ENCODE results near the gene DUSP5.

DNA sequence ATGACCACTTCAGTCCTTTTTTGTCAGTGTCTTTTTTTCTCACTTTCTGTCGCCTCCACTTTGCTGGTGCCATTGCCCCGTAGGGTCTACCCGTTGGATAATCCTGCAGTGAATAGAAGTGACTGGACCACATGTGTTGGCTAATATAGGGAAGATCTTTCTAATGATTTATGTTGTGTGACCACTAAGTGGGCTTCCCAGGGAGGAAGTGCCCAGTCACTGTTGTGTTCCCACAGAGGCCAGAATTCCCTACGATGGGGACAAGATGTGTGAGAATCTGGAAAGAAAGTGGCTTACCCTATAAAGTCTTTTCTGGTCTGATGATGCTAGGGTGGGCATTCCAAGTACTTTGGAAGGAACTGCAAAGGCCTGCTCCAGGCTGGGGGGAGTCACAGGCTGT, 41.4 kb downstream of the DUSP5 start:
- TF ChIP-seq, protein P1, sequence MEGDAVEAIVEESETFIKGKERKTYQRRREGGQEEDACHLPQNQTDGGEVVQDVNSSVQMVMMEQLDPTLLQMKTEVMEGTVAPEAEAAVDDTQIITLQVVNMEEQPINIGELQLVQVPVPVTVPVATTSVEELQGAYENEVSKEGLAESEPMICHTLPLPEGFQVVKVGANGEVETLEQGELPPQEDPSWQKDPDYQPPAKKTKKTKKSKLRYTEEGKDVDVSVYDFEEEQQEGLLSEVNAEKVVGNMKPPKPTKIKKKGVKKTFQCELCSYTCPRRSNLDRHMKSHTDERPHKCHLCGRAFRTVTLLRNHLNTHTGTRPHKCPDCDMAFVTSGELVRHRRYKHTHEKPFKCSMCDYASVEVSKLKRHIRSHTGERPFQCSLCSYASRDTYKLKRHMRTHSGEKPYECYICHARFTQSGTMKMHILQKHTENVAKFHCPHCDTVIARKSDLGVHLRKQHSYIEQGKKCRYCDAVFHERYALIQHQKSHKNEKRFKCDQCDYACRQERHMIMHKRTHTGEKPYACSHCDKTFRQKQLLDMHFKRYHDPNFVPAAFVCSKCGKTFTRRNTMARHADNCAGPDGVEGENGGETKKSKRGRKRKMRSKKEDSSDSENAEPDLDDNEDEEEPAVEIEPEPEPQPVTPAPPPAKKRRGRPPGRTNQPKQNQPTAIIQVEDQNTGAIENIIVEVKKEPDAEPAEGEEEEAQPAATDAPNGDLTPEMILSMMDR (IDR thresholded peaks at IDR 0.05) = no peak
- TF ChIP-seq EZH2 (IDR thresholded peaks at IDR 0.05) = no peak

Data from neural progenitor cell (in vitro differentiated cells).